ENCODE measurements around the gene ANKRD13D. TPM values are rescaled to one million over a fixed set of nuclear protein-coding genes. Genes with fewer than 3 reads are reported as not detected.

ANKRD13D gene
- total RNA-seq, 4 donors from 2014 or later = 46.8 to 158 (median 69.5) TPM

GRCh38 chr11:67312187-67313021, 23.3 kb downstream of the ANKRD13D start:
- Histone ChIP-seq H3K36me3 (peaks cover 0 to 47% (median 0%) of the 10 kb centered on the region in 3 donors), H3K9me3 (no peaks in the 10 kb centered on the region), H3K4me3 (no peak overlapping the region), H3K27ac (peak overlapping the region in 3 of 4 donors; percentile 29 to 43 (median 42)), H3K4me1 (peaks cover 0 to 15% (median 2%) of the 10 kb centered on the region in 4 donors), H3K27me3 (no peaks in the 10 kb centered on the region)
- no peak for DNase-seq (ENCODE audit: low spot score in 2 of 2)
- TF ChIP-seq EP300 (IDR thresholded peaks at IDR 0.05) = no peak
- TF ChIP-seq POLR2A (IDR thresholded peaks at IDR 0.05) = no peak
- no peak for TF ChIP-seq CTCF (IDR thresholded peaks at IDR 0.05)
- 64 to 71% methylated on average over 19 to 22 of the region's 22 CpGs for WGBS, 2 donors

GRCh38 chr11:67313125-67313890, 24.2 kb downstream of the ANKRD13D start:
- peak overlapping the region in 1 of 4 donors; percentile 43 for H3K27ac ChIP-seq
- H3K4me3 ChIP-seq = no peak overlapping the region
- H3K4me1 ChIP-seq = peaks cover 0 to 19% (median 2%) of the 10 kb centered on the region in 4 donors
- peaks cover 0 to 38% (median 0%) of the 10 kb centered on the region in 3 donors for H3K36me3 ChIP-seq
- WGBS, 2 donors = 85 to 88% methylated on average over 11 of the region's 11 CpGs
- H3K27me3 ChIP-seq = no peaks in the 10 kb centered on the region
- TF ChIP-seq CTCF (IDR thresholded peaks at IDR 0.05) (no peak), POLR2A (IDR thresholded peaks at IDR 0.05) (no peak), EP300 (IDR thresholded peaks at IDR 0.05) (no peak)
- DNase-seq (ENCODE audit: low spot score in 2 of 2) = no peak
- no peaks in the 10 kb centered on the region for H3K9me3 ChIP-seq

GRCh38 chr11:67314218-67314617, 25.1 kb downstream of the ANKRD13D start:
- DNase-seq (ENCODE audit: low spot score in 2 of 2) = no peak
- Histone ChIP-seq H3K36me3 (peaks cover 0 to 29% (median 0%) of the 10 kb centered on the region in 3 donors), H3K4me1 (peaks cover 0 to 28% (median 7%) of the 10 kb centered on the region in 4 donors), H3K27me3 (no peaks in the 10 kb centered on the region), H3K4me3 (no peak overlapping the region), H3K9me3 (no peaks in the 10 kb centered on the region), H3K27ac (no peak overlapping the region)
- 80 to 83% methylated on average over 2 of the region's 2 CpGs for WGBS, 2 donors
- TF ChIP-seq EP300 (IDR thresholded peaks at IDR 0.05) (no peak), CTCF (IDR thresholded peaks at IDR 0.05) (no peak)

GRCh38 chr11:67315325-67315909, 26.3 kb downstream of the ANKRD13D start:
- Histone ChIP-seq H3K27me3 (no peaks in the 10 kb centered on the region), H3K36me3 (peaks cover 0 to 17% (median 0%) of the 10 kb centered on the region in 3 donors), H3K27ac (no peak overlapping the region), H3K9me3 (no peaks in the 10 kb centered on the region), H3K4me1 (peaks cover 0 to 39% (median 8%) of the 10 kb centered on the region in 4 donors), H3K4me3 (no peak overlapping the region)
- no peak for DNase-seq (ENCODE audit: low spot score in 2 of 2)
- TF ChIP-seq POLR2A (IDR thresholded peaks at IDR 0.05) (no peak), EP300 (IDR thresholded peaks at IDR 0.05) (no peak), CTCF (IDR thresholded peaks at IDR 0.05) (no peak)
- WGBS, 2 donors = 81 to 82% methylated on average over 9 of the region's 9 CpGs

Data from tibial nerve (tissue), 4 donors.